ENCODE measurements around the gene PHC3. TPM values are rescaled to one million over a fixed set of nuclear protein-coding genes. Genes with fewer than 3 reads are reported as not detected.

The PHC3 gene
- total and polyA plus RNA-seq, 2 donors (not counting 1 experiment from before 2014, with no cell fraction given) = 36.0 to 63.2 TPM

- Histone ChIP-seq H3K4me3 (replicated peaks in 1 of 4; ENCODE audit: control extremely low read depth in 1 of 4, insufficient read depth in 1 of 4, low read depth in 3 of 4, low read length in 4 of 4) (no peak overlapping the region), H3K27ac (ENCODE audit: insufficient read depth, low read length) (no peak overlapping the region), H3K4me2 (ENCODE audit: extremely low read depth, insufficient read depth, low read length) (no peak overlapping the region), H3K9me3 (ENCODE audit: control insufficient read depth, insufficient read depth, low read depth, low read length) (no peaks in the 10 kb centered on the region), H3K79me2 (ENCODE audit: control insufficient read depth, insufficient read depth, low read length) (peaks cover 4% of the 10 kb centered on the region), H3K27me3 (ENCODE audit: control insufficient read depth, insufficient read depth, low read length) (no peaks in the 10 kb centered on the region), H2AFZ (ENCODE audit: low read length) (no peak overlapping the region), H4K20me1 (ENCODE audit: control insufficient read depth, extremely low read depth, insufficient read depth, low read length) (no peaks in the 10 kb centered on the region), H3K9ac (ENCODE audit: insufficient read depth, low read length) (no peak overlapping the region), H3K36me3 (ENCODE audit: control insufficient read depth, insufficient read depth, low read length) (peaks cover 2% of the 10 kb centered on the region), H3K4me1 (ENCODE audit: control insufficient read depth, extremely low read depth, insufficient read depth, low read length) (no peaks in the 10 kb centered on the region)
- DNase-seq (ENCODE audit: low read depth in 2 of 2) = peak in 1 of 2 donors; percentile 34
- TF ChIP-seq EZH2 (IDR thresholded peaks at IDR 0.05; ENCODE audit: low read length, missing control alignments) = no peak
- no peak for TF ChIP-seq CTCF (conservative IDR thresholded peaks at IDR 0.05 in 1 of 2, IDR thresholded peaks at IDR 0.05 in 1 of 2; ENCODE audit: low read depth in 1 of 2, low read length in 2 of 2)
Observed at GRCh38 chr3:170137986-170138385, 43.5 kb downstream of the PHC3 start.

GRCh38 chr3:170132335-170132734 is 49.2 kb downstream of the PHC3 start:
- Histone ChIP-seq H4K20me1 (ENCODE audit: control insufficient read depth, extremely low read depth, insufficient read depth, low read length) (no peaks in the 10 kb centered on the region), H3K4me3 (replicated peaks in 1 of 4; ENCODE audit: control extremely low read depth in 1 of 4, insufficient read depth in 1 of 4, low read depth in 3 of 4, low read length in 4 of 4) (no peak overlapping the region), H2AFZ (ENCODE audit: low read length) (no peak overlapping the region), H3K36me3 (ENCODE audit: control insufficient read depth, insufficient read depth, low read length) (peaks cover 8% of the 10 kb centered on the region), H3K27ac (ENCODE audit: insufficient read depth, low read length) (no peak overlapping the region), H3K27me3 (ENCODE audit: control insufficient read depth, insufficient read depth, low read length) (no peaks in the 10 kb centered on the region), H3K4me1 (ENCODE audit: control insufficient read depth, extremely low read depth, insufficient read depth, low read length) (no peaks in the 10 kb centered on the region), H3K79me2 (ENCODE audit: control insufficient read depth, insufficient read depth, low read length) (peaks cover 3% of the 10 kb centered on the region), H3K4me2 (ENCODE audit: extremely low read depth, insufficient read depth, low read length) (no peak overlapping the region), H3K9me3 (ENCODE audit: control insufficient read depth, insufficient read depth, low read depth, low read length) (no peaks in the 10 kb centered on the region), H3K9ac (ENCODE audit: insufficient read depth, low read length) (no peak overlapping the region)
- no peak for TF ChIP-seq EZH2 (IDR thresholded peaks at IDR 0.05; ENCODE audit: low read length, missing control alignments)
- no peak for TF ChIP-seq CTCF (conservative IDR thresholded peaks at IDR 0.05 in 1 of 2, IDR thresholded peaks at IDR 0.05 in 1 of 2; ENCODE audit: low read depth in 1 of 2, low read length in 2 of 2)
- DNase-seq (ENCODE audit: low read depth in 2 of 2) = peak; percentile 8 to 42

GRCh38 chr3:170130532-170130931 is 51.0 kb downstream of the PHC3 start:
- Histone ChIP-seq H3K79me2 (ENCODE audit: control insufficient read depth, insufficient read depth, low read length) (no peaks in the 10 kb centered on the region), H3K9me3 (ENCODE audit: control insufficient read depth, insufficient read depth, low read depth, low read length) (no peaks in the 10 kb centered on the region), H3K36me3 (ENCODE audit: control insufficient read depth, insufficient read depth, low read length) (peaks cover 6% of the 10 kb centered on the region)

More at GRCh38 chr3:170130532-170130931, 51.0 kb downstream of the PHC3 start:
- no peak overlapping the region for H3K4me3 ChIP-seq (replicated peaks in 1 of 4; ENCODE audit: control extremely low read depth in 1 of 4, insufficient read depth in 1 of 4, low read depth in 3 of 4, low read length in 4 of 4)
- no peaks in the 10 kb centered on the region for H3K27me3 ChIP-seq (ENCODE audit: control insufficient read depth, insufficient read depth, low read length)
- no peaks in the 10 kb centered on the region for H3K4me1 ChIP-seq (ENCODE audit: control insufficient read depth, extremely low read depth, insufficient read depth, low read length)
- H3K4me2 ChIP-seq (ENCODE audit: extremely low read depth, insufficient read depth, low read length) = no peak overlapping the region
- no peak overlapping the region for H3K27ac ChIP-seq (ENCODE audit: insufficient read depth, low read length)
- no peak overlapping the region for H3K9ac ChIP-seq (ENCODE audit: insufficient read depth, low read length)
- no peak overlapping the region for H2AFZ ChIP-seq (ENCODE audit: low read length)
- DNase-seq (ENCODE audit: low read depth in 2 of 2) = peak in 1 of 2 donors; percentile 53
- no peaks in the 10 kb centered on the region for H4K20me1 ChIP-seq (ENCODE audit: control insufficient read depth, extremely low read depth, insufficient read depth, low read length)
- no peak for TF ChIP-seq CTCF (conservative IDR thresholded peaks at IDR 0.05 in 1 of 2, IDR thresholded peaks at IDR 0.05 in 1 of 2; ENCODE audit: low read depth in 1 of 2, low read length in 2 of 2)
- TF ChIP-seq EZH2 (IDR thresholded peaks at IDR 0.05; ENCODE audit: low read length, missing control alignments) = no peak
